SK-N-SH treated with all-trans-retinoic acid at 6 μM for 48 hours (cell line): ENCODE data around the gene ADH5.

Source experiments
- CREB5 ChIP-seq: fragments of 250-450 bp; sonication (Bioruptor Pico); IDR thresholded peaks from 2 replicates; pipeline ENCODE4 v1.5.1; 2020; ENCODE audit warnings: low read depth, mild to moderate bottlenecking, moderate library complexity
- CSDC2 ChIP-seq: fragments of 250-450 bp; sonication (Bioruptor Pico); IDR thresholded peaks from 2 replicates; pipeline ENCODE4 v1.5.0; 2020; ENCODE audit warnings: mild to moderate bottlenecking, moderate library complexity
- CSRNP3 ChIP-seq: fragments of 250-450 bp; sonication (Bioruptor Pico); IDR thresholded peaks from 2 replicates; pipeline ENCODE4 v1.5.1; 2021; ENCODE audit warnings: mild to moderate bottlenecking, moderate library complexity
- ESRRG ChIP-seq: fragments of 250-450 bp; sonication (Bioruptor Pico); IDR thresholded peaks from 2 replicates; pipeline ENCODE4 v1.6.1; 2021; ENCODE audit warnings: mild to moderate bottlenecking
- GLIS3 ChIP-seq: fragments of 250-450 bp; sonication (Bioruptor Pico); IDR thresholded peaks from 2 replicates; pipeline ENCODE4 v1.5.0; 2020; ENCODE audit warnings: mild to moderate bottlenecking, moderate library complexity
- ISL1 ChIP-seq: fragments of 250-450 bp; sonication (Bioruptor Pico); IDR thresholded peaks from 2 replicates; pipeline ENCODE4 v2.1.2; 2022; ENCODE audit warnings: mild to moderate bottlenecking, moderate library complexity
- PATZ1 ChIP-seq: fragments of 250-450 bp; sonication (Bioruptor Pico); IDR thresholded peaks from 2 replicates; pipeline ENCODE4 v1.8.0; 2020; ENCODE audit warnings: mild to moderate bottlenecking, moderate library complexity, borderline replicate concordance
- POU6F1 ChIP-seq: fragments of 250-450 bp; sonication (Bioruptor Pico); IDR thresholded peaks from 2 replicates; pipeline ENCODE4 v1.8.0; 2021; ENCODE audit warnings: low read depth, mild to moderate bottlenecking, moderate library complexity, borderline replicate concordance
- ZFP3 ChIP-seq: fragments of 250-450 bp; sonication (Bioruptor Pico); IDR thresholded peaks from 2 replicates; pipeline ENCODE4 v1.5.0; 2020; ENCODE audit warnings: mild to moderate bottlenecking, moderate library complexity
- ZFP30 ChIP-seq: fragments of 450-650 bp; formaldehyde crosslinking; IDR thresholded peaks from 2 replicates; pipeline ENCODE4 v1.5.0; 2022; ENCODE audit warnings: mild to moderate bottlenecking, moderate library complexity
- ZNF565 ChIP-seq: fragments of 450-650 bp; formaldehyde crosslinking; conservative IDR thresholded peaks from 2 replicates; pipeline ENCODE4 v1.5.0; 2020; ENCODE audit warnings: low read depth, mild to moderate bottlenecking, moderate library complexity
- ZNF70 ChIP-seq: fragments of 450-650 bp; formaldehyde crosslinking; IDR thresholded peaks from 2 replicates; pipeline ENCODE4 v1.5.0; 2020; ENCODE audit warnings: mild to moderate bottlenecking, moderate library complexity
- ZNF8 ChIP-seq: fragments of 450-650 bp; formaldehyde crosslinking; IDR thresholded peaks from 2 replicates; pipeline ENCODE4 v1.5.0; 2020; ENCODE audit warnings: mild to moderate bottlenecking, moderate library complexity

- TF ChIP-seq GLIS3 (CRISPR knock-in tag) = no peak
- TF ChIP-seq POU6F1 (CRISPR knock-in tag) = no peak
- no peak for TF ChIP-seq ESRRG
- no peak for TF ChIP-seq ZFP30 (CRISPR knock-in tag)
- TF ChIP-seq CSRNP3 (CRISPR knock-in tag) = no peak
- TF ChIP-seq PATZ1 (CRISPR knock-in tag) = no peak
- TF ChIP-seq ZFP3 (CRISPR knock-in tag) = no peak
- TF ChIP-seq ISL1 (CRISPR knock-in tag) = no peak
- TF ChIP-seq CSDC2 (CRISPR knock-in tag) = no peak
- no peak for TF ChIP-seq CREB5 (CRISPR knock-in tag)
- no peak for TF ChIP-seq ZNF565 (CRISPR knock-in tag)
- no peak for TF ChIP-seq ZNF8 (CRISPR knock-in tag)
- no peak for TF ChIP-seq ZNF70 (CRISPR knock-in tag)
These were observed 29.5 kb upstream of the ADH5 start for GRCh38 chr4:99117876-99118693.
